Ovary (tissue), 3 donors: ENCODE results near the gene RING1.

Experiments used
- POLR2A ChIP-seq: fragments of 450-650 bp; IDR thresholded peaks from one replicate; pipeline ENCODE4 v1.6.1; 2017; ENCODE audit warnings: antibody characterized with exemption, mild to moderate bottlenecking, moderate library complexity
- TF ChIP-seq, protein P1 (sequence below), 3 donors: fragments of 450-650 bp in 2 of 3; fragments of 200-600 bp in 1 of 3; IDR thresholded peaks; one replicate each; pipeline versions ENCODE4 v1.5.1 to v1.8.0; 2016 to 2022; ENCODE audit warnings: antibody characterized with exemption in 3 of 3, mild to moderate bottlenecking in 1 of 3
- donor health status: DM: no; HTN: no; CAD: no.

DNA sequence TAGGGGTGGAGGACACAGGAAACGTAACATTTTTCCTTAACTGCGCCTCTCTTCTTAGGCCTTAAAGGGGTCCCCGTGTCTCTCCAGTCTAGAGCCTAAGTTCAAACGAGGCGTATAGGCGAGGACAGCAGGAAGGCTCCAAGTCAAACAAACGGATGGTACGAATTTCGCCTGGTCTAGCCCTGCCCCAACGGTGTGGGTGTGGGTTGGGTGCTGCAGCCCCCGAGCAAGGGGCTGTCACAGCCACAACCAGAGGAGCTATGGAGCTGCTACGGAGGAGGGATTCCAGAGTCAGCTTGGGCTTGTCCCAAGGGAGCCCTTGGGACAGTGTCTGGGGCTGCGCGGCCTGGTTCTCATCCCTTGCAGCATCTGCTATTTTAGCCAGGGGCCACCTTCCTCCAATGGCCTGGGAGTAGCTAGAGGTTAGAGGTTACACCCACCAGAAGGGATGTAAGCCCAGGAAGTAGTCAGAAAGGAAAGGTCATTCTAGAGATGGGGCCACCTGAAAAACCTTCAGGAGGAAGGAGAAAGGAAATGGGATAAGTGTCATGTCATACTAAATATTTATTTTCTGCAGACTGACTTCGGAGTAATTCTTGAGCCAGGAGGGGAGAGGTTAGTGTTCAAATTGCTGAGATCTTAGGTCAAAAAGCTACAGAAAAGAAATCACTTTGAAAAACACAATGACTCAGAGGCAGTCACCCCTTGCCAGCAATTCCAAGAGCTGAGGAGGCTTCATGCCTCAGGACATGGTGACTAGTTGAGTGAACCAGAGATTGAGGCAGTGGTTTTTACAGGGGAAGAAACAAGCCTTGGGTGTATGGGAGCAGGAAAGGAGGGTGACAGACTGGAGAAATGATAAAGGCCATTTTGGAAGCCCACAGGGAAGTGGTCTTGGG lies 41.7 kb downstream of the RING1 start:
- TF ChIP-seq, protein P1, sequence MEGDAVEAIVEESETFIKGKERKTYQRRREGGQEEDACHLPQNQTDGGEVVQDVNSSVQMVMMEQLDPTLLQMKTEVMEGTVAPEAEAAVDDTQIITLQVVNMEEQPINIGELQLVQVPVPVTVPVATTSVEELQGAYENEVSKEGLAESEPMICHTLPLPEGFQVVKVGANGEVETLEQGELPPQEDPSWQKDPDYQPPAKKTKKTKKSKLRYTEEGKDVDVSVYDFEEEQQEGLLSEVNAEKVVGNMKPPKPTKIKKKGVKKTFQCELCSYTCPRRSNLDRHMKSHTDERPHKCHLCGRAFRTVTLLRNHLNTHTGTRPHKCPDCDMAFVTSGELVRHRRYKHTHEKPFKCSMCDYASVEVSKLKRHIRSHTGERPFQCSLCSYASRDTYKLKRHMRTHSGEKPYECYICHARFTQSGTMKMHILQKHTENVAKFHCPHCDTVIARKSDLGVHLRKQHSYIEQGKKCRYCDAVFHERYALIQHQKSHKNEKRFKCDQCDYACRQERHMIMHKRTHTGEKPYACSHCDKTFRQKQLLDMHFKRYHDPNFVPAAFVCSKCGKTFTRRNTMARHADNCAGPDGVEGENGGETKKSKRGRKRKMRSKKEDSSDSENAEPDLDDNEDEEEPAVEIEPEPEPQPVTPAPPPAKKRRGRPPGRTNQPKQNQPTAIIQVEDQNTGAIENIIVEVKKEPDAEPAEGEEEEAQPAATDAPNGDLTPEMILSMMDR (IDR thresholded peaks at IDR 0.05): no peak
- TF ChIP-seq POLR2A: no peak
